GM19324 (cell line): ENCODE data around the gene BCL2L12.

Experiments used
- ATAC-seq: cut with Tn5 transposase; IDR thresholded peaks from one replicate; pipeline ENCODE4 v1.9.1; 2021; ENCODE audit warnings: mild to moderate bottlenecking, moderate library complexity; ENCODE audit not compliant: unreplicated experiment, low FRiP score

Gene BCL2L12

DNA sequence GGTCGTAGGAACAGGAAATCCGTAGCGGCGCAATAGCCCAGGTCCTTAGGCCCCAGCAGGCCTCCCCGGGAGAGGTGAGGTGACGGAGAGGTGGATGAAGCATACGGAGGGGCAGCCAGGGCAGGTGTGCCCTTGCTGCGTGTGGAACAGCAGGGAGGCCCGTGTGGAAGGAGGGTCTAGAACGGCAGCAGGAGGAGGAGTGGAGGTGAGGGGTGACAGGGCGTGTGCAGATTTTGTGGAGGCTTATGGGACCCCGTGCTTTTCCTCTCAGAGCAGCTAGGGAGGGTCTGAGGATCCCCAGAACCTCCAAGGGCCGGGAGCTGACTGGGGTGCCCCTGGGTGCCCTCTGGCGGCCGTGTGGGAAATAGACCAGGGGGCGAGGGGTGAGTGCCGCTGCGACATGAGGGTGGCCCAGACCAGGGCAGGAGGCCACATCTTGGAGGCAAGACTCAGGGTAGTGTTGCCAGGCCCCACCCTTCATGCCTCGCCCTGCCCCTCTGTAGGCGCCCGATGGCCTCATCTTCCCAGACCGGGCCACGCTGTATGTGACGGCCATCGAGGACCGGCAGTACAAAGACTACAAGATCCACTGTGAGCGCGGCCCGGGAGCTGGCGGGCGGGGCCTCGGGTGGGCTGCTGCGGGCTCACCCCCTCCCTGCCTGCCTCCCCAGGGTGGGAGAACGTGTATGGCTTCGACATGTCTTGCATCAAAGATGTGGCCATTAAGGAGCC is 18.7 kb downstream of the BCL2L12 start:
- no peak for ATAC-seq

DNA sequence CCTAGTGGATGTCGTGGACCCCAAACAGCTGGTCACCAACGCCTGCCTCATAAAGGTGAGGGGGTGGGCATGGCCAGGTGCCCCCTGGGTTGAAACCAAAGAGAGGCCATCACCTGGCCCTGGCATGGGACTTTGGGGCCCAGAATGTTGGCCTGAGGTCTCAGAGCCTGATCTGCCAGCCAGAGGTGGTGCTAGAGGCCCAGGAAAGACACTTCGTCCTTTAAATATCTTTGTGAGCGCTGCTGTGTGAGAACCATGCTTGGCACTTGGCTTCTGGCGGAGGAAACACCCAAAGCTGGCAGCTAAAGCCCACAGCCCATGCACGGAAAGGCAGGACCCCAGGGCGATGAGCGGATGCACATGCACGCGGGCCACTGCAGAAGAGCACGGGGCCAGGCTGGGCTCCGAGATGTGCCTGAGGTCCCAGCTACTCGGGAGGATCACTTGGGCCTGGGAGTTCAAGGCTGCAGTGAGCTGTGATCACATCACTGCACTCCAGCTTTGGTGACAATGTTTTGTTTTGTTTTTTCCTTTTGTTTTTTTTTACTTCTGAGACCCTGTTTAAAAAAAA is 19.3 kb downstream of the BCL2L12 start:
- no peak for ATAC-seq

DNA sequence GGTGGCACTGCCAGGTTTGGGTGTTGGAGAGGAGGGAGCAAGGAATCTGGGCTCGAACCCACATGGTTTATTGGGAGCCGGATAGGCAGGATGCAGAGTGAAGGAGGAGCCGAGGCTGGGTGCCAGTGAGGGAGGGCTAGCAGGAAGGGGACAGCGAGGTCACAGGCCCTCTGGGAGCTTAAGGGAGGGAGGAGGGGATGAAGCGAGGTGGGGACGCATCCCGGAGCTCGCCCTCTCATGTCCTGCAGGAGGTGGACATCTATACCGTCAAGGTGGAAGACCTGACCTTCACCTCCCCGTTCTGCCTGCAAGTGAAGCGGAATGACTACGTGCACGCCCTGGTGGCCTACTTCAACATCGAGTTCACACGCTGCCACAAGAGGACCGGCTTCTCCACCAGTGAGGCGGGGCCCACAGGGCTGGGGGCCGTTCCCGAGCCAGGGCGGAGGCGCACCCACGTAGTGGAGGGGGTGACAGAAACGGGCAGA is 20.2 kb downstream of the BCL2L12 start:
- no peak for ATAC-seq

DNA sequence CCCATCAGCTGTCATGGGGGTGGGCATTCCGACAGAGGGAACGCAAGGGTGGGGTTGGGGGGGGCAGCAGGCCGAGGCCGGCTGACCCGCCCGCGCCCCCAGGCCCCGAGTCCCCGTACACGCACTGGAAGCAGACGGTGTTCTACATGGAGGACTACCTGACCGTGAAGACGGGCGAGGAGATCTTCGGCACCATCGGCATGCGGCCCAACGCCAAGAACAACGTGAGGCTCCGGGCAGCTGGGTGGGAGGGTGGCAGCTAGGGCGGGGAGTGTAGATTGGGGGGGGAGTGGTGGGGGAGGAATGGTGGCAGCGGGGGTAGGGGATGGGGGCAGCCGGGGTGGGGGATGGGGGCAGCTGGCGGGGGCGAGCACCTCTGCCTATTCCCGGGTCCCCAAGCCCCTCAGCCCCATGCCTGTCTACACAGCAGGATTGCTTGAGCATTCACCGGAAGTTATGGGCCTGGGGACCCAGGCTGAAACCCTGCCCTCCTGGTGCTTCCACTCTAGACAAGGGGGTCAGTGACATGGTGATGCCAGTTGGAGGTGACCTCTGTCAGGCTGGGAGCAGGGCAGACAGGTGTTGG is 20.9 kb downstream of the BCL2L12 start:
- ATAC-seq = no peak

DNA sequence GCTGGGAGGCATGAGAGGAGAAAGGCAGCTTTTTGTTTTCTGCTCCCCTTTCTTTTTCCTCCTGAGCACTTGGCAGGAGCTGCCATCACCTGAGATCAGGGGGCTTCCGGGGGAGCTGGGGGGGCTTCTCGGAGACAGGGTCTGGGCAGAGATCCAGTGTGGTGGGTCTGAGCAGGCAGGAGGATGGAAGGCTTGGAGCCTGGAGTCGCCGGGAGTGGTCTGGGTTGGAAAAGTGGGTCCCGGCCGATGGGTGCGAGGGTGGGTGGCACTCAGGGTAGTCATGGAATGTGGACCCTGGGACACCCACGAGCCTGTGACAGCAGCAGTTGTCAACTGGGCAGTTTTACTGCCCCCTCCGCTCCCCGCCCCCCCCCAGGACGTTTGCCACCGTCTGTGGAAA is 21.4 kb downstream of the BCL2L12 start:
- ATAC-seq = no peak

DNA sequence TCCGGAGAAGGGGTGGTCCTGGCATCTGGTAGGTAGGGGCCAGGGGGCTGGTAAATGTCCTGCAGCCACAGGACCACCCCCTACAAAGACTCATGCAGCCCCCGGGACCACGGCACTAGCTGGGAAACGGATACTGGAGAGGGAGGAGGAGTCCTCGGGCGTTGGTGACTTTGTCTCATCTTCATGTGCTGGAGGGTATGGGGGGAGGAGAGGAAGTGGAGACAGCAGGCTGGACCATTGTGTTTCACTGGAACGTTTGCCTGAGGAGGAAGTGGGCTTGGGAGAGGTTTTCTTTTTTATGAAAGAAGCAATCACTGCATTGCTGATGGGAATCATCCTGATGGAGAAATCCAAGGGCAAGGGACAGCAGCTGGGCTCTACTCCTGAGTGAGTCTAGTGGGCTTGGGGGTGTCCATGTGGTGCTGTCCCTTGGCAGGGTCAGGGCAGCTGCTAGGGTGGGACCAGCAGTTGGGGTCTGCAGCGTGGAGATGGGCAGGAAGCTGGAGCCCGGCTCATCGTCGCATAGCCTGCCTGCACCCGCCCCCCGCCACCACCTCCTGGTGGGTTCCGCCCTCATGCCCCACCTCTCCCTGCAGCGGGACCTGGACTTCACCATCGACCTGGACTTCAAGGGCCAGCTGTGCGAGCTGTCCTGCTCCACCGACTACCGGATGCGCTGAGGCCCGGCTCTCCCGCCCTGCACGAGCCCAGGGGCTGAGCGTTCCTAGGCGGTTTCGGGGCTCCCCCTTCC is 22.0 kb downstream of the BCL2L12 start:
- no peak for ATAC-seq

DNA sequence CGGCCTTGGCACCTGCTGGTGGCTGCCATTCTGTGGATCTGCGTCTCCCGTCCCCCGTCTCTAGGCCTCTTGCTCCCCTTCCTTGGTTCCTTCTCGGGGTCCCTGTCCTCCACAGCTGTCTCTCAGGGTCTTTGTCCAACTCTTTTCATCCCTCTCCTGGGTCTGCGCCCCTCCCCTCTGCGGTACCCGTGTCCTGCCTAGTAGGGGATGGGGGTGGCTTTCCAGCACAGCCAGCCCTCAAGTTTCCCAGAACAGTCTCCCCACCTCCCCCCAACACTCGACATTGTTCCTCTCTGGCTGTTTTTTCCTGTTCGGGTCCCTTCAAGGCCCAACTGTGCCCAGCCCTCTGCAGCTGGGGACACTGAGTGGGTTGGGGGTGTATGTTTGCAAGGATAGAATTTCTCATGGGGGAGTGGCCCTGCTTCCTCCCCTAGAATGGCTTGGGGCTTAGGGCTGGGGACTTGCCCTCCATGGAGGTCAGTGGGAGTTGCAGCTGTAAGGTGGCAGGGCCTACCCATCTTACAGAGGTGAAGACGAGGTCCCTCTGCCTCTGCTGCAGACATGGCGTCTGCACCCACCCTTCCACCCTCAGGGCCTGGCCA is 22.9 kb downstream of the BCL2L12 start:
- ATAC-seq = no peak

DNA sequence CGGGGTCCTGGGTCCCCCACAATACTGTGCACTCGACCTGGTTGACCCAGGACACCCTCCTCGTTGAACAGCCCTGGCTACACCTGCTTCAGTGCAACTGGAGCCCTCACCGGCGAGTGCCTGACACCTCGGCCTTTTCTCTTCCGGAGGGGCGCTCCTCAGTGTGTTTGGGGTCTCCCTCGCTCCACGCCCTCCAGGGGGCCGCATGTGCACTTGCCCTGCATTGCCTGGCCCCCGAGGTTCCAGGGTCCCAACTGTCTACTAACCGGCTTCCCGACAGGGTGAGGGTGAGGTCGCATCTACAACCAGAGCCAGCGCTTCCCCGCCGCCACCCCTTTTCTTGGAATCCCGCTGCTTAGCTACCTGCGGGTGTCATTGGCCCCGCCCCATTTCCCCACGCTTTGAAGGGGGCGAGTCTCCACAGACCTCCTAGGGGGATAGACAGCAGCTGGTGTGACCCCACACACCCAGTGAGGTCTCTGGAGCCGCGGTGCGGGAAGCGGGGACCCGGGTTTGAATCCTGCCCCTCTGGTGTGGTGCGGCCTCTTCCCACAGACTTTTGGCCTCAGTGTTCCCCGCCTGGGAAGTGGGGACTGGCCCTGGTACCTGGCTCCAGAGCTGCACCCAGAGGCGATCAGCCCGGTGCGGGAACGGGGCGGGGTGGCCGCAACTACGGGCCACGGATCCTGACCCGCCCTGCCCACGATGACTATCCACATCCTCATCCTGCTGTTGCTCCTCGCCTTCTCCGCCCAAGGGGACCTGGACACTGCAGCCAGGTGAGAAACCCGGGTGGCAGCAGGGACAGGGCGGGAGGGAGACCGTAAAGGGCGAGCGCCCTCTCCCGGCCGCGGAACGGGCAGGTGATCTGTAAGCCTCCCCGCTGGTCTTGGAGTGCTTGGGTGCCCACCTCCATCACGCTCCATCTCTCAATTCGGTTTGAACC is 23.7 kb downstream of the BCL2L12 start, which contains the start of gene ADM5:
Gene ADM5 (plus strand): TSS at position 462 of the 946 bp plus-strand sequence. CDS start 244 bp downstream, at position 706.
- ATAC-seq = no peak

DNA sequence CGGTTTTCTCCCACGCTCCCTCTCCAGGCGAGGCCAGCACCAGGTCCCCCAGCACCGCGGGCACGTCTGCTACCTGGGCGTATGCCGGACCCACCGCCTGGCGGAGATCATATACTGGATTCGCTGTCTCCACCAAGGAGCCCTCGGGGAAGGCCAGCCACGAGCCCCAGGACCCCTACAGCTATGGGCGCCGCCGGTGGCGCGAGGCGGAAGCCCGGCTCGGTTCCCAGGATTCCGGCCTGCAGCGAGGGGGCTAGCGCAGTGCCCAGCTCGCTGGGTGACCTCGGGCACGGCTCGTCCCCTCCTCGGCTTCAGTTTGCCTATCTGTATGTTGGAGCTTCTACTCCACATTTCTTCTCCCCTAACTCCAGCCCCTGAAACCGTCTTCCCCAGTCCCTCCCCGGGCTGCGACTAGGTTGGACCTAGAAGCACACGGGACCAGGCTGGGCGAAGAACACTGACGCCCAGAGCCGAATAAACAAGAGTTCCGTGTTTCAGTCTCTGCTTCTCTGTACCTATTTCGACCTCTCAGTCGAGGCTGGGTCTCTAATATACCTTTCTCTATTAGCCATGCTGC is 24.4 kb downstream of the BCL2L12 start:
- no peak for ATAC-seq

DNA sequence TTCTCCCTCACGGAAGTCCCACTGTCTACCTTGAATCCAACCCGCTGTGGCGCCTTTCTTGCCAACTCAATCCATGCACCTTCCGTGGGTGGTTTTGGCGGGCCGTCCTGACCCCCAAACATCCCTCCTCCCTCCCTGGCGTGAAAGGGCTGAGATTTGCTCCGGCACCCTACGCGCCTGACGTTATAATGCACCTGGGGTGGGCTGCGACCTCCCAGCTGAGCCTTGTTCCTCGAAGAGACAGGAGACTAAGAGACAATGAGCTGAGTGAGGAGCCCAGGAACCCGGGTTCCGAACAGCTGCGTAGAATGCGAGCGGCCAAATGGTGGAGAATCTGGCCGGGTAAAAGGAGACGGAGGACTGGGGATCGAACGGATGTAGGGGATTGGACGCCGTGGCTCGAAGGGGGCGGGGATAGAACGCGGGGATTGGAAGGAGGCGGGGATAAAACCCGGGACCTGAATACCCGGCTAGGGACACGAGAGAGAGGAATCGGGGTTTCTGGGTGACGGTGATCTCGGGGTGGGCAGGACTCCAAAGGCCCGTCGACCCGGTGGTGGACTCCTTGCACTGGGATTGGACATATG is 25.0 kb downstream of the BCL2L12 start, which contains the start of gene CPT1C:
Gene CPT1C (plus strand): TSS at position 461 of the 587 bp plus-strand sequence. CDS start 1,137 bp downstream, outside the sequence.
- ATAC-seq = no peak

DNA sequence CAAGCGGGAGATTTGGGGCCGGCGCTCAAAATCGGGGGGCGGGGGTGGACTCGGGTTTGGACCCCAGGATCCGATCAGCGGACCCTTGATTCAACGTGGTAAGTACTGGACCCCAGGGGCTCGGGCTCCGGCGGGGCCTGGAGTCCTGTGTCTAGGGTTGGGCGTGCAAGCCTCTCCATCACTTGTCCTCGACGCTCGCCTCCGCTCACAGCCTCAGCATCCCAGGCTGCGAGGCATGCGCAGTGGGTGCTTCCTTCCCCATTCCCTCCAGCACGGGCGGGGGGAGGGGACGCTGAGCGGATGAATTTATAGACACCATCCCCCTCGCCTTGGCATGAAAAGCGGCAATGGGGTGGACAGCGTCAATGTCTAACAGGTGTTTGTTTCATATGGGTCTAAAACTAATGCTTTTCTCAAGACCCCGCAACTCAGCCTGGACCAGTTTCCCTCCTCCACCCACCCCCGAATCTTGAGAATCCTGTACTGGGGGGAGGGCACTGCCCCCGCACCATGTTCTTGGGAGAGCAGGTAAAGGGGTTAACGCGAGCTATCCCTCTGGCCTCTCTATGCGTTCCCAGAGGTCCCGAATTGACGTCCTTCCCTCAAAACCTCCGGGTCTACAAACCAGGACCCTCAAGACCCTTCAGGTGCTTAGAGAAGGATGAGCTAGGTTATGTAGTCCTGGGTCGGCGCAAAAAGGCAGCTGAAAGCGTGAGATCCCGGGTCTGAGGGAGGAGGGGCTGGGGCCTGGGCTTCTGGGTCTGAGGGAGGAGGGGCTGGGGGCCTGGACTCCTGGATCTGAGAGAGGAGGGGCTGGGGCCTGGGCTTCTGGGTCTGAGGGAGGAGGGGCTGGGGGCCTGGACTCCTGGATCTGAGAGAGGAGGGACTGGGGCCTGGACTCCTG is 25.8 kb downstream of the BCL2L12 start:
- ATAC-seq = no peak

DNA sequence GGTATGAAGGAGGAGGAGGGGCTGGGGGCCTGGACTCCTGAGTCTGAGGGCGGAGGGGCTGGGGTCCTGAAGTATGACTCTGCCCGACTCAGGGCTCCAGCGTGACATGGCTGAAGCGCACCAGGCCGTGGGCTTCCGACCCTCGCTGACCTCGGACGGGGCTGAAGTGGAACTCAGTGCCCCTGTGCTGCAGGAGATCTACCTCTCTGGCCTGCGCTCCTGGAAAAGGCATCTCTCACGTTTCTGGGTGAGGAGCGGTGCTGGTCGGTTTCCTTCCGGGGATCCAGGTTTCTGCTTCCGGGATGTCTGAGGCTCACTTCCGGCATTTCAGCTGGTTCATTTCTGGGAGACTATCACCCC is 26.4 kb downstream of the BCL2L12 start:
- ATAC-seq = no peak

DNA sequence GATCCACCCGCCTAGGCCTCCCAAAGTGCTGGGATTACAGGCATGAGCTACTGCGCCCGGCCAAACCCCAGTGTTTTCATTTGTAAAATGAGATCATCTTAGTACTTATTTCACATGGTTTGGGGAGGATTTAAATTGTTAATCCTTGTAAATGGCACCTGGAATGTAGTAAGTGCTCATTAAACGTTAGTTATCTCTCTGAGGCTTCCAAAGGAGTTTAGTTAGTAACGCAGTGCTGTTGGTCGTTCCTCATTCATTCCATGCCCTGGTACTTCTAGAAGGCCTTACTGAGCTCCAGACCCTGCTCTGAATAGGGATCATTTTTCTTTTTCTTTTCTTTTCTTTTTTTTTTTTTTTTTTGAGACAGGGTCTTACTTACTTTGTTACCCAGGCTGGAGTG is 30.4 kb downstream of the BCL2L12 start:
- no peak for ATAC-seq

DNA sequence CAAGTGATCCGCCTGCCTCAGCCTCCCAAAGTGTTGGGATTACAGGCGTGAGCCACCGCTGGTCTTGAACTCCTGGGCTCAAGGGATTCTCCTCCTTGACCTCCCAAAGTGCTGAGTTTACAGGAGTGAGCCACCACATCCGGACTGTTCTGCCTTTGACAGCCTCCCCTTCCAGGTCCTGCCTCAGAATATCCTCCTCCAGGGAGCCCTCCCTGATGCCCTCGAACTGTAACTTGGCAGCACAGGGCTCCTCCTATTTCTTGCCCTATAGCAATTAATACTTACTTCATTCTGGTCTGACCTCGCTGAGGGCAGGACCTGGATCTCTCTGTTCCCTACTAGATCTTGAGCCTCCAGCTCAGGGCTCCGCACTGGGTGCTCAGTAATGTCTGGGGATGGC is 31.1 kb downstream of the BCL2L12 start:
- no peak for ATAC-seq

DNA sequence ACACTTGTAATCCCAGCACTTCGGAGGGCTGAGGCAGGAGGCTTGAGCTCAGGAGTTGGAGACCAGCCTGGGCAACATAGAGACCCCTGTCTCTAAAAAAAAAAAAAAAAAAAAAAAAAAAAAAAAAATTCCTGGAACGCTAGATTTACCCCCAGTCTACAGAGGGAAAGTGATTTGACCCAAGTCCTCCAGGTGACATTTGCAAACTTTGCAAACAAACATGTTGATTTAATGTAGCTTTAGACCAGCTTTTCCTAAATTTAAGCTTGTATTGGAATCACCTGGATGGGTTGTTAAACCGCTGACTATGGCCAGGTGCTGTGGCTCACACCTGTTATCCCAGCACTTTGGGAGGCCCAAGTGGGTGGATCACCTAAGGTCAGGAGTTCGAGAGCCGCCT is 33.6 kb downstream of the BCL2L12 start:
- no peak for ATAC-seq

DNA sequence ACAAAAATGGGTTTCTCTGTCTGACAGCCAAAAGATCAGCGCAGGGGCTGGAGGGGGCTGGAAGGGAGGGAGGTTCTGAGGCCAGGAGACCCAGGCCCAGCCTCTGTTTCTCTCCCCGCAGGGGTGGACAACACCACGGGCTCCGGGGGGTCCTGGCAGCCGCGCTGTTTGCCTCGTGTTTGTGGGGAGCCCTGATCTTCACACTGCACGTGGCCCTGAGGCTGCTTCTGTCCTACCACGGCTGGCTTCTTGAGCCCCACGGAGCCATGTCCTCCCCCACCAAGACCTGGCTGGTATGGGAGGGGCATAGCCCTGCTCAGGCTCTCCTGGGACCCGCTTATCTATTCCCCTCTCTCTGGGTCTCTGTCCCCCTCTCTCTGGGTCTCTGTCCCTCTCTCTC is 34.8 kb downstream of the BCL2L12 start:
- no peak for ATAC-seq

DNA sequence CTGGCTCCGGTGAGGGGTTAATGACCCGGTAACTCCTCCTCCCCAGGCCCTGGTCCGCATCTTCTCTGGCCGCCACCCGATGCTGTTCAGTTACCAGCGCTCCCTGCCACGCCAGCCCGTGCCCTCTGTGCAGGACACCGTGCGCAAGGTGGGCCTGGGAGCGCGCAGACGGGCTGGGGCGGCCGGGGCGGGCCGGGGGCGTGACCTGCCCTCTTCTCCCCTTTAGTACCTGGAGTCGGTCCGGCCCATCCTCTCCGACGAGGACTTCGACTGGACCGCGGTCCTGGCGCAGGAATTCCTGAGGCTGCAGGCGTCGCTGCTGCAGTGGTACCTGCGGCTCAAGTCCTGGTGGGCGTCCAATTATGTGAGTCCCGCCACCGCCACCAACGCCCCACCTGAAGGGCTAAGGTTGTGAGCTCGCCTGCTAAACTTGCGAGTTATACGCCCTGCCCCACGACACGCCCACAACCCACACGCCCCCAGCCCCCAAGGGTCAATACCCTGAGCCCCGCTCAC is 35.6 kb downstream of the BCL2L12 start:
- no peak for ATAC-seq
